GM23338 (cell line): ENCODE measurements around the gene KRTAP1-3. TPM values are rescaled to one million over a fixed set of nuclear protein-coding genes. Genes with fewer than 3 reads are reported as not detected.

Experiments
- polyA plus RNA-seq: library from polyadenylated mRNA; unstranded; fragments of >200 nt; fragmentation: Nextera tagmentation; extraction: Ambion mirVana; gene quantifications from 2 replicates; pipeline ENCODE4 v1.2.1, GENCODE V29; 2016
- small RNA-seq: library from RNA; depleted of rRNA; stranded (forward); fragments of <200 nt; gene quantifications from one replicate; pipeline ENCODE3, GENCODE V24; 2014; ENCODE audit warnings: low replicate concordance
- total RNA-seq: library from RNA; depleted of rRNA; stranded (reverse); fragments of >200 nt; shearing (Covaris generic); gene quantifications from 2 replicates; pipeline ENCODE4 v1.2.3, GENCODE V29; 2014; rRNA removed

The KRTAP1-3 gene
- total and polyA plus RNA-seq, 2 experiments from 2014 or later, result not detected

Small RNA genes within 50 kb of the gene (small RNA-seq; reads per million reads assigned to genes)
- not detected for gene KRTAP3-4P

Other genes with a start within 250 kb of the KRTAP1-3 start
Only the 30 nearest of the 37 such genes appear.
- not detected in 2 replicates for gene KRT12, start 167.7 kb downstream of the KRTAP1-3 start, total RNA-seq
- gene KRT12, start 167.7 kb downstream of the KRTAP1-3 start, polyA plus RNA-seq, result not detected in 2 replicates
- not detected in 2 replicates for gene KRT20, start 149.6 kb downstream of the KRTAP1-3 start, total RNA-seq
- gene KRT20, start 149.6 kb downstream of the KRTAP1-3 start, polyA plus RNA-seq, result not detected in 2 replicates
- not detected in 2 replicates for gene KRT23, start 97.2 kb downstream of the KRTAP1-3 start, total RNA-seq
- not detected in 2 replicates for gene KRT23, start 97.2 kb downstream of the KRTAP1-3 start, polyA plus RNA-seq
- not detected in 2 replicates for gene KRT39, start 67.9 kb downstream of the KRTAP1-3 start, total RNA-seq
- not detected in 2 replicates for gene KRT39, start 67.9 kb downstream of the KRTAP1-3 start, polyA plus RNA-seq
- gene KRT40, start 50.5 kb downstream of the KRTAP1-3 start, total RNA-seq, result not detected in 2 replicates
- not detected in 2 replicates for gene KRT40, start 50.5 kb downstream of the KRTAP1-3 start, polyA plus RNA-seq
- not detected in 2 replicates for gene KRTAP3-3, start 40.7 kb downstream of the KRTAP1-3 start, total RNA-seq
- gene KRTAP3-3, start 40.7 kb downstream of the KRTAP1-3 start, polyA plus RNA-seq, result not detected in 2 replicates
- gene KRTAP3-2, start 35.0 kb downstream of the KRTAP1-3 start, total RNA-seq, result not detected in 2 replicates
- not detected in 2 replicates for gene KRTAP3-2, start 35.0 kb downstream of the KRTAP1-3 start, polyA plus RNA-seq
- not detected in 2 replicates for gene KRTAP3-1, start 25.7 kb downstream of the KRTAP1-3 start, total RNA-seq
- gene KRTAP3-1, start 25.7 kb downstream of the KRTAP1-3 start, polyA plus RNA-seq, result not detected in 2 replicates
- not detected in 2 replicates for gene KRTAP1-5, start 7.7 kb downstream of the KRTAP1-3 start, total RNA-seq
- not detected in 2 replicates for gene KRTAP1-5, start 7.7 kb downstream of the KRTAP1-3 start, polyA plus RNA-seq
- gene KRTAP1-4, start 4.7 kb downstream of the KRTAP1-3 start, total RNA-seq, result not detected in 2 replicates
- gene KRTAP1-4, start 4.7 kb downstream of the KRTAP1-3 start, polyA plus RNA-seq, result not detected in 2 replicates
- gene KRTAP1-1, start 6.6 kb upstream of the KRTAP1-3 start, total RNA-seq, result not detected in 2 replicates
- not detected in 2 replicates for gene KRTAP1-1, start 6.6 kb upstream of the KRTAP1-3 start, polyA plus RNA-seq
- gene KRTAP2-1, start 12.4 kb upstream of the KRTAP1-3 start, total RNA-seq, result not detected in 2 replicates
- gene KRTAP2-1, start 12.4 kb upstream of the KRTAP1-3 start, polyA plus RNA-seq, result not detected in 2 replicates
- gene KRTAP2-2, start 20.4 kb upstream of the KRTAP1-3 start, total RNA-seq, result not detected in 2 replicates
- not detected in 2 replicates for gene KRTAP2-2, start 20.4 kb upstream of the KRTAP1-3 start, polyA plus RNA-seq
- gene KRTAP2-3, start 25.2 kb upstream of the KRTAP1-3 start, total RNA-seq, result not detected in 2 replicates
- not detected in 2 replicates for gene KRTAP2-3, start 25.2 kb upstream of the KRTAP1-3 start, polyA plus RNA-seq
- not detected in 2 replicates for gene KRTAP2-4, start 31.0 kb upstream of the KRTAP1-3 start, total RNA-seq
- not detected in 2 replicates for gene KRTAP2-4, start 31.0 kb upstream of the KRTAP1-3 start, polyA plus RNA-seq
- not detected in 2 replicates for gene KRTAP4-7, start 49.3 kb upstream of the KRTAP1-3 start, total RNA-seq
- not detected in 2 replicates for gene KRTAP4-7, start 49.3 kb upstream of the KRTAP1-3 start, polyA plus RNA-seq
- gene KRTAP4-8, start 63.3 kb upstream of the KRTAP1-3 start, total RNA-seq, result not detected in 2 replicates
- not detected in 2 replicates for gene KRTAP4-8, start 63.3 kb upstream of the KRTAP1-3 start, polyA plus RNA-seq
- gene KRTAP4-16, start 67.3 kb upstream of the KRTAP1-3 start, total RNA-seq, result not detected in 2 replicates
- not detected in 2 replicates for gene KRTAP4-16, start 67.3 kb upstream of the KRTAP1-3 start, polyA plus RNA-seq
- gene KRTAP4-9, start 70.5 kb upstream of the KRTAP1-3 start, total RNA-seq, result not detected in 2 replicates
- gene KRTAP4-9, start 70.5 kb upstream of the KRTAP1-3 start, polyA plus RNA-seq, result not detected in 2 replicates
- not detected in 2 replicates for gene KRTAP4-11, start 83.5 kb upstream of the KRTAP1-3 start, total RNA-seq
- not detected in 2 replicates for gene KRTAP4-11, start 83.5 kb upstream of the KRTAP1-3 start, polyA plus RNA-seq
- gene KRTAP4-12, start 89.3 kb upstream of the KRTAP1-3 start, total RNA-seq, result not detected in 2 replicates
- gene KRTAP4-12, start 89.3 kb upstream of the KRTAP1-3 start, polyA plus RNA-seq, result not detected in 2 replicates
- gene KRTAP4-6, start 105.7 kb upstream of the KRTAP1-3 start, total RNA-seq, result not detected in 2 replicates
- gene KRTAP4-6, start 105.7 kb upstream of the KRTAP1-3 start, polyA plus RNA-seq, result not detected in 2 replicates
- not detected in 2 replicates for gene KRTAP4-5, start 115.0 kb upstream of the KRTAP1-3 start, total RNA-seq
- not detected in 2 replicates for gene KRTAP4-5, start 115.0 kb upstream of the KRTAP1-3 start, polyA plus RNA-seq
- not detected in 2 replicates for gene KRTAP4-4, start 125.9 kb upstream of the KRTAP1-3 start, total RNA-seq
- gene KRTAP4-4, start 125.9 kb upstream of the KRTAP1-3 start, polyA plus RNA-seq, result not detected in 2 replicates
- not detected in 2 replicates for gene KRTAP4-3, start 133.3 kb upstream of the KRTAP1-3 start, total RNA-seq
- not detected in 2 replicates for gene KRTAP4-3, start 133.3 kb upstream of the KRTAP1-3 start, polyA plus RNA-seq
- not detected in 2 replicates for gene KRTAP4-2, start 143.3 kb upstream of the KRTAP1-3 start, total RNA-seq
- gene KRTAP4-2, start 143.3 kb upstream of the KRTAP1-3 start, polyA plus RNA-seq, result not detected in 2 replicates
- gene KRTAP4-1, start 150.0 kb upstream of the KRTAP1-3 start, total RNA-seq, result not detected in 2 replicates
- gene KRTAP4-1, start 150.0 kb upstream of the KRTAP1-3 start, polyA plus RNA-seq, result not detected in 2 replicates
- not detected in 2 replicates for gene KRTAP9-1, start 155.0 kb upstream of the KRTAP1-3 start, total RNA-seq
- not detected in 2 replicates for gene KRTAP9-1, start 155.0 kb upstream of the KRTAP1-3 start, polyA plus RNA-seq
- not detected in 2 replicates for gene KRTAP9-2, start 191.8 kb upstream of the KRTAP1-3 start, total RNA-seq
- gene KRTAP9-2, start 191.8 kb upstream of the KRTAP1-3 start, polyA plus RNA-seq, result not detected in 2 replicates
- gene KRTAP9-3, start 197.6 kb upstream of the KRTAP1-3 start, total RNA-seq, result not detected in 2 replicates
- gene KRTAP9-3, start 197.6 kb upstream of the KRTAP1-3 start, polyA plus RNA-seq, result not detected in 2 replicates